GM21360 (cell line): ENCODE measurements around the gene HSD3B7.

ENCODE experiments used
- ATAC-seq: cut with Tn5 transposase; IDR thresholded peaks from one replicate; pipeline ENCODE4 v1.9.1; 2021; ENCODE audit warnings: mild to moderate bottlenecking, moderate library complexity; ENCODE audit not compliant: unreplicated experiment

HSD3B7 gene

DNA sequence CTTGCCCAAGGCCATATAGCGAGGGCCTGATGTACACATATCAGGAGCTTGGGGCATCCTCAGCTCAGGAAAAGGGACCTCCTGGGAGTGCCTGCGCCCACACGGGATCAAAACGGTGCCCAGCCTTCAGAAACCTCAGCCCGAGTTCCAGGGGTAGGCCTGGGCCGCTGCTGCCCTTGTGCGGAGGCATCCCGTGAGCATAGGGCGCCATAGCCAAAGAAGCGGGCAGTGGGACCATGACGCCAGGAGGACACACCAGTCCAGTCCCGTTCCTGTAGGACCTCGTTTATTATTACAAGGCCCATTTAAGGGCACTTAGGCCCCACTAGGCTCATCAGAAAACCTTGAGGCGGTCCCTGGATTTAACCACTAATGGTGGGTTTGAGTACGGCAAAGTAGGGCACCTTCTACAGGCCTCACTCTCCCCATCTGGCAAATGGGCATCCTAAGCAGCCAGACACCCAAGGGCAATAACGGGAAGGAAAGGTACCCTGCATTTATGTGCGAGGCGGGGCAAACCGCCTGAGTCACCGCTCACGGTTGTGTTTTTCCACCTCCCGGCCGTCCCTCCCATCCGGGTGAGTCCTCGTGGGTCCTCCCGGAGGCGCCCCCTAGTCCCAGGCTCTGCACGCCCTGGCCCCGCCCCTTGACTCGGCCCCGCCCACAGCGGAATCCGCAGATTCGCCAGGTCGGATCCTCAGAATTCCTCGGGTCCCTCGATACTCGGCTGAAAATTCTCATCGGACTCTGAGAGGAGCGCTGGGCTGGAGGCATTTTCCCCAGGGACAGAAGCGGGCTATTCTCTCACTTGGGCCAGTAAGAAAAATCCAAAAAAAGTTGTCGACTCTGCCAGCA, 28.2 kb upstream of the HSD3B7 start:
- ATAC-seq: peak; percentile 36

GRCh38 chr16:30957456-30958174, 27.4 kb upstream of the HSD3B7 start, which contains the start of gene SETD1A:
Gene SETD1A (plus strand): TSS chr16:30957754. CDS start chr16:30958732, 978 bp downstream.
- ATAC-seq: peak; percentile 58

GRCh38 chr16:30958175-30959079, 26.6 kb upstream of the HSD3B7 start:
- peak; percentile 34 for ATAC-seq

DNA sequence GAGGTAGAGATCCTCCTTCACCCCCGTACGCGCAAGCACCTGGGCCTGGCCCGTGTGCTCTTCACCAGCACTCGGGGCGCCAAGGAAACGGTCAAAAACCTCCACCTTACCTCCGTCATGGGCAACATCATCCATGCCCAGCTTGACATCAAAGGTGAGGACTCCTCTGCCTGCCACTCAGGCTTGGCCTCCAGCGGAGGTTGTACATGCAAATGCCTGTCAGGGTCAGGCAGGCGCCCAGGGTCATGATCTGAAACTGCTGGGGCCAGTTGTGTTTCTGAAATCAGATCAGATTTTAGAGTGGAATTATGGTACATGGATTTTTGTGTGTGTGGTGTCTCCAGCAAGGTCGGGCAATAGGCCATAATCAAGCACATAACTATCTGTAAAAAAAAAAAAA, 23.6 kb upstream of the HSD3B7 start:
- no peak for ATAC-seq

- no peak for ATAC-seq
These were observed 21.0 kb upstream of the HSD3B7 start for GRCh38 chr16:30963925-30964511.

GRCh38 chr16:30964574-30965226, 20.3 kb upstream of the HSD3B7 start:
- no peak for ATAC-seq

DNA sequence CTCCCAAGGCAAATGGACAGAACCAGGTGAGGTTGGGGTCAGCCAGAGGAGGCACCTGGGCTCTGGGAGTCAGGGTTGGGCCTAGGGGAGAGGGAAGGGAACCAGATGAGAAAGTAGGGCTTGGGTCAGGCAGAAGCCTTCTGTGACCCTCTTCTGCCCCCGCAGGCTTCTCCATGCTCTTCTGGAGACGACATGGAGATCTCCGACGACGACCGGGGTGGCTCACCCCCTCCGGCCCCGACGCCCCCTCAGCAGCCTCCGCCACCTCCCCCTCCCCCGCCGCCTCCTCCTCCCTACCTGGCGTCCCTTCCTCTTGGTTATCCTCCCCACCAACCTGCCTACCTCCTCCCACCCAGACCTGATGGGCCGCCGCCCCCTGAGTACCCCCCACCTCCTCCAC, 19.6 kb upstream of the HSD3B7 start:
- no peak for ATAC-seq

- no peak for ATAC-seq
These were observed 18.9 kb upstream of the HSD3B7 start for GRCh38 chr16:30966033-30966619.

GRCh38 chr16:30967795-30968194, 17.2 kb upstream of the HSD3B7 start:
- no peak for ATAC-seq

DNA sequence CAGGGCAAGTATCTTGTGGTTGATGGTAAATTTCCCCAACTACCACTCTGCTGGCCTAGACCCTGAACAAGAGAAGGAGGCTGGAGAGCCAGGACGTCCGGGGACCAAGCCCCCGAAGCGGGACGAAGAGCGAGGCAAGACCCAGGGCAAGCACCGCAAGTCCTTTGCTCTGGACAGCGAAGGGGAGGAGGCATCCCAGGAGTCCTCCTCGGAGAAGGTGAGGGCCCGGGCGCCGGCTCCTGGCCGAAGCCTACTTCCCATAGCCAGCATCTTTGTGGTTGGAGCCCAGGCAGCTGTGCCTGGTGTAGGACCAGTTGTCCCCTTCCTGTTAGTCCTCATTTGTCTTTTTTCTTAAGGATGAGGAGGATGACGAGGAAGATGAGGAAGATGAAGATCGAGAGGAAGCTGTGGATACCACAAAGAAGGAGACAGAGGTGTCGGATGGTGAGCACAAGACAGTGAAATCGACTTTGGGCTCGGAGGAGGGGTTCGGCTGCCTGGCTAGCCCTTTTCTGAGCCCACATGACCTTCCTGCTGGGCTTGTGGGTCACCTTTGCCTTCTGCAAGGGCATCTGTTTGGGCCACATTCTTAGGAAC, 15.7 kb upstream of the HSD3B7 start:
- no peak for ATAC-seq

DNA sequence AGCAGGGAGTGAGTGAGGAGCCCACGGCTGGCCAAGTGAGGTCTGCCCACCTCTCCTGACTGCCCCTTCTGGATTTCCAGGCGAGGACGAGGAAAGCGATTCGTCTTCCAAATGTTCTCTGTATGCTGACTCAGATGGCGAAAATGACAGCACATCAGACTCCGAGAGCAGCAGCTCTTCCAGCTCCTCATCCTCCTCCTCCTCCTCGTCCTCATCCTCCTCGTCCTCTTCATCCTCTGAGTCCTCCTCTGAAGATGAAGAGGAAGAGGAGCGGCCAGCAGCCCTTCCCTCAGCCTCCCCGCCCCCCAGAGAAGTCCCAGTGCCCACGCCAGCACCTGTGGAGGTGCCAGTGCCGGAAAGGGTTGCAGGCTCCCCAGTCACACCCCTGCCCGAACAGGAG, 13.7 kb upstream of the HSD3B7 start:
- no peak for ATAC-seq

- no peak for ATAC-seq
These were observed 12.1 kb upstream of the HSD3B7 start for GRCh38 chr16:30972872-30973271.

DNA sequence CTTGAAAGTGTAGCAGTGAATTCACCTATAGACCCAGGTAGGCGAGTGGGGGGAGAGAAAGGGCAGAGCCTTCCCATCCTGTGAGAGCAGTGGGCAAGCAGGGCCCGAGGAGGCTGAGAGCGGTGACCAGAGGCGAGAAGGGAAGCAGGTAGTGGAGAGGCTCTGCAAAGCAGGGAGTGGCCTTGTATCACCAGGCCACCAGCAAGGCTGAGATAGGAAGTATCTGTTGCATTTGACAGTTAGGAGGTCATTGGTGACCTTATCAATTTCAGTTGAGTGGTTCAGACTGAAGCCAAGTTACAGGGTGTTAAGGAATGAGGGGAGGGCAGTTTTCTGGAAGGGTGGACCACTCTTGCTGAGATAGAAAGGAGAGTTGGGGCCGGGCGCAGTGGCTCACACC, 10.7 kb upstream of the HSD3B7 start:
- ATAC-seq: no peak

DNA sequence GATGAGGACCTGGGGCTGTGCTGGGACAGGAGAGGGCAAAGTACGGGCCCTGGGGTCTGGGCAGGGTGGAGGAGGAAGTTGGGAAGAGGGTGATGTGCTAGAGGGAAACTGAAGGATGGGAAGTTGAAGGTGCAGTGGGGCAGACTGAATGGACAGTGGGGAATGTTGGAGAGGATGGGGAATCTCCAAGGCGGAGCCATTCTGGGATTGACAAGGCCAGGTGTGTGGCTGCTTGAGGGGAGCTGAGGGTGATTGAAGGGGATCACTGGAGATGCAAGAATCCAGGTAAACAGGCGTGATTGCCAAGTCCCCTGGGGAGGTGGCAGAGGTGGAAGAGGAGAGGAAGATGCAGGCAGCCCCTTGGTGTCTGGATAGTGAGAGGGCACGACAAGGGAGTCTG, 8.5 kb upstream of the HSD3B7 start:
- no peak for ATAC-seq

GRCh38 chr16:30977502-30977901, 7.5 kb upstream of the HSD3B7 start:
- ATAC-seq: no peak

GRCh38 chr16:30979170-30980022, 5.6 kb upstream of the HSD3B7 start:
- no peak for ATAC-seq

GRCh38 chr16:30980023-30980371, 5.0 kb upstream of the HSD3B7 start:
- ATAC-seq: no peak

- no peak for ATAC-seq
These were observed 4.6 kb upstream of the HSD3B7 start for GRCh38 chr16:30980434-30980833.

- no peak for ATAC-seq
These were observed 4.0 kb upstream of the HSD3B7 start for GRCh38 chr16:30980959-30981358.
